ENCODE measurements around the gene NXPH4. TPM values are rescaled to one million over a fixed set of nuclear protein-coding genes. Genes with fewer than 3 reads are reported as not detected.
A peak's percentile ranks its signal among the peaks of the same experiment; 100 is the strongest.

The NXPH4 gene
- total RNA-seq, 1 donor from 2014 or later: not detected

GRCh38 chr12:57236925-57237595 is 20.5 kb downstream of the NXPH4 start:
- peaks cover 51% of the 10 kb centered on the region for H4K20me1 ChIP-seq (ENCODE audit: low read depth)
- H3K79me2 ChIP-seq (ENCODE audit: low read depth): no peaks in the 10 kb centered on the region
- H3K9ac ChIP-seq: no peak overlapping the region
- H2AFZ ChIP-seq (replicated peaks): no peak overlapping the region
- H3K36me3 Mint-ChIP-seq: peaks cover 19% of the 10 kb centered on the region
- no peak for TF ChIP-seq CTCF (IDR thresholded peaks at IDR 0.05)
- no peak for TF ChIP-seq EZH2 (IDR thresholded peaks at IDR 0.05)
- no peak for TF ChIP-seq EZH2phosphoT487 (IDR thresholded peaks at IDR 0.05)
- H3K36me3 ChIP-seq: no peaks in the 10 kb centered on the region
- peak overlapping the region; percentile 77 for H3K4me3 Mint-ChIP-seq
- H3K4me3 ChIP-seq: no peak overlapping the region
- H3K27ac Mint-ChIP-seq: no peak overlapping the region
- peaks cover 48% of the 10 kb centered on the region for H3K4me1 Mint-ChIP-seq
- no peak for DNase-seq (ENCODE audit: low spot score)
- H3K27me3 ChIP-seq: peaks cover 75% of the 10 kb centered on the region
- H3K4me2 ChIP-seq: peak overlapping the region; percentile 5
- peaks cover 56% of the 10 kb centered on the region for H3K27me3 Mint-ChIP-seq (ENCODE audit: insufficient read depth, low read depth)
- H3K9me3 ChIP-seq (ENCODE audit: low read depth): no peaks in the 10 kb centered on the region
- no peak overlapping the region for H3K27ac ChIP-seq
- H3F3A ChIP-seq (ENCODE audit: low read depth): peaks cover 68% of the 10 kb centered on the region
- H3K4me1 ChIP-seq: peaks cover 58% of the 10 kb centered on the region
- no peaks in the 10 kb centered on the region for H3K9me3 Mint-ChIP-seq

GRCh38 chr12:57237596-57237931 is 21.0 kb downstream of the NXPH4 start:
- Histone ChIP-seq H3K4me3 (peak overlapping the region; percentile 44), H3K79me2 (ENCODE audit: low read depth) (no peaks in the 10 kb centered on the region), H4K20me1 (ENCODE audit: low read depth) (peaks cover 56% of the 10 kb centered on the region), H3K27me3 (peaks cover 80% of the 10 kb centered on the region), H3K9me3 (ENCODE audit: low read depth) (no peaks in the 10 kb centered on the region), H3K4me1 (peaks cover 63% of the 10 kb centered on the region), H3K4me2 (peak overlapping the region; percentile 98), H3F3A (ENCODE audit: low read depth) (peaks cover 73% of the 10 kb centered on the region), H3K27ac (no peak overlapping the region), H3K9ac (no peak overlapping the region), H2AFZ (replicated peaks) (no peak overlapping the region), H3K36me3 (no peaks in the 10 kb centered on the region)
- Mint-ChIP-seq H3K4me1 (peaks cover 51% of the 10 kb centered on the region), H3K4me3 (peak overlapping the region; percentile 77), H3K9me3 (no peaks in the 10 kb centered on the region), H3K36me3 (peaks cover 16% of the 10 kb centered on the region), H3K27me3 (ENCODE audit: insufficient read depth, low read depth) (peaks cover 59% of the 10 kb centered on the region), H3K27ac (no peak overlapping the region)
- TF ChIP-seq CTCF (IDR thresholded peaks at IDR 0.05) (no peak), EZH2 (IDR thresholded peaks at IDR 0.05) (no peak), EZH2phosphoT487 (IDR thresholded peaks at IDR 0.05) (no peak)
- DNase-seq (ENCODE audit: low spot score): no peak

- Histone ChIP-seq H3K4me3 (peak overlapping the region; percentile 44), H2AFZ (replicated peaks) (peak overlapping the region; percentile 83), H3K9me3 (ENCODE audit: low read depth) (no peaks in the 10 kb centered on the region), H3F3A (ENCODE audit: low read depth) (peaks cover 76% of the 10 kb centered on the region), H3K4me1 (peaks cover 63% of the 10 kb centered on the region), H3K9ac (no peak overlapping the region), H3K4me2 (peak overlapping the region; percentile 98), H3K79me2 (ENCODE audit: low read depth) (no peaks in the 10 kb centered on the region), H3K27ac (no peak overlapping the region), H4K20me1 (ENCODE audit: low read depth) (peaks cover 59% of the 10 kb centered on the region), H3K27me3 (peaks cover 87% of the 10 kb centered on the region), H3K36me3 (no peaks in the 10 kb centered on the region)
- Mint-ChIP-seq H3K27ac (no peak overlapping the region), H3K27me3 (ENCODE audit: insufficient read depth, low read depth) (peaks cover 62% of the 10 kb centered on the region), H3K9me3 (no peaks in the 10 kb centered on the region), H3K4me1 (peaks cover 52% of the 10 kb centered on the region), H3K4me3 (peak overlapping the region; percentile 86), H3K36me3 (peaks cover 12% of the 10 kb centered on the region)
- TF ChIP-seq EZH2 (IDR thresholded peaks at IDR 0.05) (peak; percentile 1), CTCF (IDR thresholded peaks at IDR 0.05) (no peak), EZH2phosphoT487 (IDR thresholded peaks at IDR 0.05) (peak; percentile 2)
- peak; percentile 76 for DNase-seq (ENCODE audit: low spot score)
Observed at GRCh38 chr12:57237932-57238853, 21.6 kb downstream of the NXPH4 start.

Measured in neural progenitor cell (in vitro differentiated cells).